Effector CD4-positive, alpha-beta T cell (primary cell): ENCODE data around the gene NPAS4. TPM values are rescaled to one million over a fixed set of nuclear protein-coding genes. Genes with fewer than 3 reads are reported as not detected.
A peak's percentile ranks its signal among the peaks of the same experiment; 100 is the strongest.
"Not testable (repeated sequence)": the region's sequence is repeated elsewhere in the genome, so short reads cannot be mapped to it uniquely, and the experiment has no call there.

ENCODE experiments used
- DNase-seq: peaks from one replicate; pipeline ENCODE4 v3.0.0-alpha.2; 2020
- total RNA-seq: gene quantifications from one replicate; lab custom pipeline; 2026; lab: John Stamatoyannopoulos, UW

The NPAS4 gene
- not detected for total RNA-seq

DNA sequence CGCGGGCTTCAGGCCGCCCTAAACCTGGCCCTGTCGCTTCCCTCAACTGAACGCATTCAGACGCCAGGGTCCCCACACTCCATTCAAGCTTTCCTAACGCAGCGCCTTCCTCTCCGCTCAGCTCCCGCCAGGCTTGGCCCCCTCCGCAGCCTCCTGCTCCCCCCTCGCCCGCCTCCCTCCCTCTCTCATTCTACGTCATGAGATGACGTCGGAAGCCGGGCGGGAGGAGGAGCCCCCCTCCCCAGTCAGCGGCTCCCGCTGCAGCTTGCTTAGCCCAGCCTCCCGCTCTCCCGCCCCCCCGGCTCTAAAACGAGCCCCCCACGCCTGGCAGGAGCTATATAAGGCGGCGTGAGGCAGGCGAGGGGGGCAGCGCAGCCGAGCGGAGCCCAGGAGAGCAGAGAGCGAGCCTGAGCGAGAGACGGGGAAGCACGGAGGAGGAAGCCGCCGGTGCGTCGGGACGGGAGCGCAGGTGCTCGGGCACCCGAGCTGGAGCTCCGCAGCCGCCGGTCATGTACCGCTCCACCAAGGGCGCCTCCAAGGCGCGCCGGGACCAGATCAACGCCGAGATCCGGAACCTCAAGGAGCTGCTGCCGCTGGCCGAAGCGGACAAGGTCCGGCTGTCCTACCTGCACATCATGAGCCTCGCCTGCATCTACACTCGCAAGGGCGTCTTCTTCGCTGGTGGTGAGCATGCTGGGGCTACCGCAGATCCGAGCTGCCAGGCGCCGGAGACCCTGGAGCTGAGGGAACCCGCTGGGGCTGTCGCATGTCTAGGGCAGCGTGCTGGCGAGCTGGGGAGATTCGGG, at the start of gene NPAS4:
Gene NPAS4 (plus strand): TSS at position 365 of the 806 bp plus-strand sequence. CDS start 145 bp downstream, at position 510.
- DNase-seq = no peak

DNA sequence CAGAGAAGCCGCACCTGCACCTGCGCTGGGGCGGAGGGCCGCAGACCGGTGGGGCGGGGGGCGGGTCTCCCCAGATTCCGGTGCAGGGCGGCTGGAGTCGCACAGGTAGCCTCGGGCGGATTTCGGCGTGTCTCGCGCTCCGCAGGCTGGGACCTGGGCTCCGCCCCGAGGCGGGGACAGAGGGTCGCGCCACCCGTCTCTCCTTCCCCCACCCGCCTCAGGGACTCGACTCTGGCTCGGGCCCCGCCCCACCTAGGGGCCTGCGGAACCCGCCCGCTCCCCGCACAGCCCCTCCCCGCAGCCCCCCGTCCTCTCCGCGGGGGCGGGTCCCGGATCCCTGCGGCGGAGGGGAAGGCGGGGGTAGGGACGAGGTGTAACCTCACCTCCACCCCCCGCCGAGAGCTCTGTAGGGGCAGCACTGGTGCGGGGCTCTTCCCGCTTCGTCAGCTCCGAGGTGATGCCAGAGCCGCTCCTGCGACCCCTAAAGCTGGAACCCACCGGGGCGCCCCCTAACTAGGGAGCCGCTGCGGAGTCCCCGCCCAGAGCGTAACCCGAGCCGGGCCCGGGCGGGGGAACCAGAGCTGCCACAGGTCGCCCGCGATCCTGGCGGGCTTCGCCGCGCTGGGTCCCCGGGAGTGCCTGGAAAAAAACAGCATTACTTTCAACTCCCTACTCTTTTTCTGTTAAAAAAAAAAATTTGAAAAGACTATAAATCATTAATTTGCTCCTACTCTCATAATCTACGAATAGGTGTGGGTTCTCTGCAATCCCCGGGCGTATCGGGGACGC, 49.0 kb upstream of the NPAS4 start, which contains the start of gene SLC29A2:
Gene SLC29A2 (minus strand): TSS at position 134 of the 789 bp plus-strand sequence. CDS start 169 bp downstream, outside the sequence.
- DNase-seq = peak; percentile 63

- DNase-seq = no peak
These were observed 47.6 kb upstream of the NPAS4 start for GRCh38 chr11:66373265-66373664.

DNA sequence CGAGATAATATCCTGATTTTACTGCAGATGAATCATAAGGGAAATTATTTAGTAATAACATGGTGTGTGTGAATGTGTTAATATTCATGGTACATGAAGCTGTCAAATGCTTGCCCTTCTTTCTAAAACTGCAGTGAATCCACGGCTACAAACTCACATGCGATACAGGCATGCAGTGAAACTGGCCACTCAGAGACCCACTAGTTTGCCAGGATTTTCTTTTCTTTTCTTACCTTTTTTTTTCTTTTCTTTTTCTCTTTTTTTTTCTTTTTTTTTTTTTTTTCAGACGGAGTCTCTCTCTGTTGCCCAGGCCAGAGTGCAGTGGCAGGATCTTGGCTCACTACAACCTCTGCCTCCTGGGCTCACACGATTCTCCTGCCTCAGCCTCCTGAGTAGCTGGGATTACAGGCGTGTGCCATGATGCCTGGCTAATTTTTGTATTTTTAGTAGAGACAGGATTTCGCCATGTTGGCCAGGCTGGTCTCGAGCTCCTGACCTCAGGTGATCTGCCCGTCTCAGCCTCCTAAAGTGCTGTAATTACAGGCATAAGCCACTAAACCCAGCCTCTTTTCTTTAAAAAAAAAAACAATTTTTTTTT, 47.0 kb upstream of the NPAS4 start:
- not testable (repeated sequence) for DNase-seq

DNA sequence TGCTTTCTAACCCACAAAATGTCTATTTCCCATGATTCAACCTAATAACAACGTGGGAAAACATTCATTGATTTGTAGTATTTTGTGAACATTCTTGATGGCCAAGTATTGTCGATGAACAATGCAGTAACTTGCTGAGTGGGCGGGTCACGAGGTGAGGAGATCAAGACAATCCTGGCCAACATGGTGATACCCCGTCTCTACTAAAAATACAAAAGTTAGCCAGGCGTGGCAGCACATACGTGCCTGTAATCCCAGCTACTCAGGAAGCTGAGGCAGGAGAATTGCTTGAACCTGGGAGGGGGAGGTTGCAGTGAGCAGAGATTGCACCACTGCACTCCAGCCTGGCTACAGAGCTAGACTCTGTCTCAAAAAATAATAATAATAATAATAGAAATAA, 40.6 kb upstream of the NPAS4 start:
- DNase-seq = not testable (repeated sequence)

DNA sequence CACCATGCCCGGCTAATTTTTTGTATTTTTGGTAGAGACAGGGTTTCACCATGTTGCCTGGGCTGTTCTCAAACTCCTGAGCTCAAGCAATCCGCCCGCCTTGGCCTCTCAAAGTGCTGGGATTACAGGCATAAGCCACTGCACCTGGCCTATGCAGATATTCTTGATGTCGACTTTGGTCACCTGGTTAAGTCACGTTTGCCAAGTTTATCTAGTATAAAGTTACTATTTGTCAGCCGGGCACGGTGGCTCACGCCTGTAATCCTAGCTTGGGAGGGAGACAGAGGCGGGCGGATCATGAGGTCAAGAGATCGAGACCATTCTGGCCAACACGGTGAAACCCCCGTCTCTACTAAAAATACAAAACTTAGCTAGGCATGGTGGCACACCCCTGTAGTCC, 36.5 kb upstream of the NPAS4 start:
- not testable (repeated sequence) for DNase-seq

GRCh38 chr11:66386171-66387069, 34.4 kb upstream of the NPAS4 start:
- peak; percentile 79 for DNase-seq

DNA sequence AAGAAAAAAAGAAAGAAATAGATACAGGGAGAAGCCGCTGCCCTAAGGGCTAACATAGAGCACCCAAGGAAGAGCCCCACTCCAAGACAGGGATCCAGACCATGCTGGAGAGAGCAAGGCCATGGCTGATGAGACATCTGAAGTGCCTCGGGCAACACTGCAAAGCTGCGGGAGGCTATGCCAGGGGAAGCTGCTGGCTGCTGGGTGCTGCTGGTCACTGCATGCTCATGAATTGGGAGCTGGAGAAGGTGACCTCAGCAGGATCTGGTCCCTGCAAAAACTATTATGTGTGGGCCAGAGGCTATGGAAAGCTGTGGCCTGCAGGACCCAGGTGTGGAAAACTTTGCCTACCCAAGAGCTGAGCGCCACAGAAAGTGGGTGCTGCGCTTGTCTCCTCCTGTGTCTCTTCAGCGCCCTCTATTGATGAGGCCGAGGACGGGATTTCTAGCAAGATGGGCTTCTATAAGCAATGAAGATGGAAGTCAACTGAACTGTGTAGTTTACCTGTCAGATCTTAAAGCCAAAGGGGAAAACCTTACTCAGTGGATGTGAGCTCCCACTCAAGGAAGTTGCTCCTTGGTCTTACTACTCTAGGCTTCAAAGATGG, 32.0 kb upstream of the NPAS4 start:
- DNase-seq = peak; percentile 62

DNA sequence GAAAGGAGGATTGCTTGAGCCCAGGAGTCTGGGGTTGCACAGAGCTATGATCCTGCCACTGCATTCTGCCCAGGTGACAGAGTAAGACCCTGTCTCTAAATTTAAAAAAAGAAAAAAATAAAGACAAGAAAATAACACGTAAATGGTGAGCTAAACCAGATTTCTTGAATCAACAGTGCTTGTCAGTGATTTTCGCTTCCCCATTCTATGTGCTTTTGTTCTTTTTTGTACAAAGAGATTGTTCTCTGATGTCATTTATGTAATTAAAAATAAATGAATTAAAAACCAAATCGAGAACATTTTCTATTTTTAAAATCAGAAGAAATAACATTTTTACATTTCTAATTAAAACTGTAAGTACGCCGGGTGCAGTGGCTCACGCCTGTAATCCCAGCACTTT, 29.5 kb upstream of the NPAS4 start:
- no peak for DNase-seq

DNA sequence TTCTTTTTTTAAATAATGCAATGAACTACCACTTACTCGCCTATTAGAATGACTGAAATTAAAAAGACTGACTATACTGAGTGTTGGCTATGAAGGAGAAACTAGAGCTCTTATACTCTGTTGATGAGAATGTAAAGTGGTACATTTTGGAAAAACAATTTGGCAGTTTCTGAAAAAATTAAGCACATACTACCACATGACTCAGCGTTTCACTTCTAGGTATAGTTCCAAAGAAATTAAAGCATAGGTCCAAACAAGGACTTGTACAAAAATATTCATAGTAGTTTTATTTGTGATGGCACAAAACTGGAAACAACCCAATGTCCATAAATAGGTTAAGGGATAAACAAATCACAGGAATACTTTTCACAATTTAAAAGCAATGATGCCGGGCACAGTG, 26.9 kb upstream of the NPAS4 start:
- no peak for DNase-seq

DNA sequence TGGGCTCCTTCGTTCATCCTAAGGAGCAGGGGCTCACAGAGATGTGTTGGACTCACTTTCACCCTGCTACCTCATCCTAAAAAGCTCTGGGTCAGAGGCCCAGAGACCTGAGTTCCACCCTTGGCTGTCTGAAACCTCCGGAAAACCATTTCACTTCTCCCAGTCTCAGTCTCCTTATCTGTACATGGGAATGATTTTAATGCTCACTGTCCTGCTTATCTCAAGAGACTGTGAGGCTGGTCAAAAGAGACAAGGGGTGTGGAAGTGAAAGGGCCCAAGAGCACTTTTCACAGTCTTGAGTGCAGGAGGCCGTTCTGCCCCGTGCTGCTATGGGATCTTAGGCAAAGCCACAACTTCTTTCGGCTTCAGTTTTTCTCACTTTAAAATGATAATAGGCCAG, 13.2 kb upstream of the NPAS4 start:
- DNase-seq = no peak

- DNase-seq = peak; percentile 93
These were observed 12.2 kb upstream of the NPAS4 start for GRCh38 chr11:66408488-66409214.

DNA sequence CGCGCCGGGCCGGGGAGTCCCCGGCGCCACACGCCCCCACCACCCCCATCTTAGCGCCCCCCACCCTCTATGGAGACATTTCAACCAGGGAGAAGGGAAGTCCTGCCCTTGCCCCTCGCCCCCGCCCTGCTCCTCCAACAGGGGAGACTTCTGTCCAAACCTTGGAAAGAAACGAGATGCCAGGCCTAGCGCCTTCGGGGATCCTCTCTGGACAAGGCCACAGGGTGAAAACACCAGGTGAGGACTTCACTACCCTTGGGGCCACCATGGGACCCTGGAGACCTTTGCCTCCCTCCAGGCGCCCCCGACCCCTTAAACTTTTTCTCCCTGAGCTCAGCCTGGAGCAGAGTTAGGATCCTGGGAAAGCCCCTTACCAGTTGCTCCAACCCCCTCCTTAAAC, 11.6 kb upstream of the NPAS4 start:
- DNase-seq = no peak

DNA sequence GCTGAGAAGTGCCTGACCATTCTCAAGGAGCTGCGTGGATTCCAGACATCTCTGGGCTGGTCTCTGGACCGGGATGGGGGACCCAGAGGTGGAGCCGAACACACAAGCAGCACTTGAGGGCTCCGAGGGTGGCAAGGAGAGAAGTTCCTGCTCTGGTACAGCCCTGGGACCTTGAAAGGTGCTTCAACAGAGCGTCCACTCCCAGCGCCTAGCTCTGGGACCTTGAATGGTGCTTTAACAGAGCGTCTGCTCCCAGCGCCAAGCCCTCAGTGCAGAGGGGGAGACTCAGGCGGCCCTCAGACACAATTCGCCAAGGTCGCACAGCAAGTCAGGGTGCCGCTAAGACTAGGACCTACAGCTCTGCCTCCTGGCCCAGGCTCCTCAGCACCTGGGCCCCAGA, 10.6 kb upstream of the NPAS4 start:
- no peak for DNase-seq

DNA sequence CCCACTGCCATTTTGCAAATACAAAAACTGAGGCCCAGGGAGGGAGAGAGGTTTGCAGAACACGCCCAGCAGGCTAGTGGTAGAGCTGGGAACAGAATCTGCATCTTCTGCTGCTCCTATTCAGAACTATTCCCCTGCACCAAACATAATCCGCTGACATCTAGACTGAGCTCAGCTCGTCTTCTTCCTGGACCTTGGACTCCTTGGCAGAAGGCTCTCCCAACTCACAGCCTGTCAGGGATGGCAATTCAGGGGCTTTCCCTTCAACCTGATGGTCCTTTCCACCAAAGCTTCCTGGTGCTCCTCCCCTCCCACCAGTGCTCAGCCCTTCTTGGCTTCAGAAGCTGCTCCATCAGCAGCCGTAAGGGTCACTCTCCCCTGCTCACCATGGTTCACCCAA, 9.5 kb upstream of the NPAS4 start:
- DNase-seq = no peak

GRCh38 chr11:66412110-66412509, 8.7 kb upstream of the NPAS4 start:
- no peak for DNase-seq

GRCh38 chr11:66413167-66413566, 7.7 kb upstream of the NPAS4 start:
- DNase-seq = no peak

DNA sequence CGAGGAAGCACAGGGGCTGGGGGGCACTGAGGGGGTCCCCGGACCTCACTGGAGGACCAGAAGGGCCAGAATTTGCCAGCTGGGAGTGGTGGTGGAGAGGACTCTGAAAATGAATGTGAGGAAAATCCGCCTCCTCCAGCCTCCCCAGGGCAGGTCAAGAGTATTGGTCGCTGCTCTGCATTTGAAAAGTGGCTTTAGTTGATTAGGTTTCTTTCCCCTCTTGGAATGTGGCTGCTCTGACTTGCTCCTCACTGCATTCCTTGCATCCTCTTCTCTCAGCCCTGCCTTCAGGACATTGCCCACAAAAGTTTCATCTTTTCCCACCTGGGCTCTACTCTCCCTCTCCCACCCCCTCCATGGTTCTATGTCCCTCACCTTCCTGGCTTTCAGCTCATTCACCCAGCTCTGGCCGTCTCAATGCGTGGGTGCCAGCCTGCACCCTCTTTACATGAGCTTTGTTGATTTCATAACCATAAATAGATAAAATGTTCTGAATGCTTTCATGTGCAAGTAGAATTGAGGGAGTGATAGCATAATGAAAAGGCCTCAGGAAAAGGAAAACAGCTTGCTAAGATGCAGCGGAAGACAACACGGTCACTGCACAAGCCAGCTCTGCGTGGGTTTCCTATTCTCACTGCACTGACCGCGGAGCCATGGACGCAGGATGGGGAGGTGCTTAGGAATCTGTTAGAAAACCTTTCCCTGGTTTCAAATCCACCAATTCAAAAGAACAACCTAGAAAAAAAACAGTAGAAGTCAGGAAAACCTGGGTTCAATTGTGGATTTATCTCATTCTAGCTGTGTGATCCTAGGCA, 6.5 kb upstream of the NPAS4 start:
- DNase-seq = no peak

DNA sequence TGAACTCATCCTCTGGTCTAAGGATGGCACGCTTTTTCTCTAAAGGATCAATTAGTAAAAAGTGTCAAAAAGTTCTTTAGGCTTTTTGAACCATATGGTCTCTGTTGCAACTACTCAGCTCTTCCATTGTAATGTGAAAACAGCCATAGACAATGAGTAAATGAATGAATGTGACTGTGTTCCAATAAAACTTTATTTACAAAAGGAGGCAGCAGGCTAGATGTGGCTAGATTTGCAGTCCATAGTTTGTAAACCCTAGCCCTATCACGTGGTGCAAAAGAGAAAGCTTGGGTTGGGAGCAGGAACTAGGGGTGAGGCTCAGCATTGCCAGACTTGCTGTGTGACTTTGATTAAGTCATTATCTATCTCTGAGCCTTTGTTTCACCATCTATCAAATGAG, 5.4 kb upstream of the NPAS4 start:
- no peak for DNase-seq

GRCh38 chr11:66417000-66417399, 3.8 kb upstream of the NPAS4 start:
- DNase-seq = no peak
